ENCODE results near the gene HCCS.
"Not testable (repeated sequence)": the region's sequence is repeated elsewhere in the genome, so short reads cannot be mapped to it uniquely, and the experiment has no call there.

Gene HCCS

DNA sequence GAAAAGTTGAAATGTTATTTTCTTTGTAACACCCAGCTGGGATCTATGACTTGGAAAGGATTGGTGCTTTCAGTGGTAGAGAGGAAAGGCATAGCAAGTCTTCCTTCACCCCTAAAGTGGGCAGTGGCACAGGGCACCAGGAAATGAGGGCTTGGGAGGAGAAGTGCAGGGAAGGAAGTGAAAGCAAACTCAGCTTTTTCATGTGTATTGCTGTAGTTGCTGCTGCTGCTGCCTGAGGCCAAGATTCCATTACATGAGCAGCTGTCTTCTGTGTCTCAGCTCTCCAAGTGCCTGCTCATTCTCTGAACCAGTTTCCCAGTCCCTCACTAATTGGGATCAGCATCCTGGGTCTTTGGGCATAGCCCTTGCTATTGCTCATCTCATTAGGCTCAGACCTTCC is 2.6 kb downstream of the HCCS start:
- no peak for DNase-seq (ENCODE audit: low read depth)
- TF ChIP-seq, protein P1, sequence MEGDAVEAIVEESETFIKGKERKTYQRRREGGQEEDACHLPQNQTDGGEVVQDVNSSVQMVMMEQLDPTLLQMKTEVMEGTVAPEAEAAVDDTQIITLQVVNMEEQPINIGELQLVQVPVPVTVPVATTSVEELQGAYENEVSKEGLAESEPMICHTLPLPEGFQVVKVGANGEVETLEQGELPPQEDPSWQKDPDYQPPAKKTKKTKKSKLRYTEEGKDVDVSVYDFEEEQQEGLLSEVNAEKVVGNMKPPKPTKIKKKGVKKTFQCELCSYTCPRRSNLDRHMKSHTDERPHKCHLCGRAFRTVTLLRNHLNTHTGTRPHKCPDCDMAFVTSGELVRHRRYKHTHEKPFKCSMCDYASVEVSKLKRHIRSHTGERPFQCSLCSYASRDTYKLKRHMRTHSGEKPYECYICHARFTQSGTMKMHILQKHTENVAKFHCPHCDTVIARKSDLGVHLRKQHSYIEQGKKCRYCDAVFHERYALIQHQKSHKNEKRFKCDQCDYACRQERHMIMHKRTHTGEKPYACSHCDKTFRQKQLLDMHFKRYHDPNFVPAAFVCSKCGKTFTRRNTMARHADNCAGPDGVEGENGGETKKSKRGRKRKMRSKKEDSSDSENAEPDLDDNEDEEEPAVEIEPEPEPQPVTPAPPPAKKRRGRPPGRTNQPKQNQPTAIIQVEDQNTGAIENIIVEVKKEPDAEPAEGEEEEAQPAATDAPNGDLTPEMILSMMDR (IDR thresholded peaks at IDR 0.05; ENCODE audit: control insufficient read depth, insufficient read depth, low read depth, low read length, missing control alignments) = no peak
- H3K4me3 ChIP-seq (ENCODE audit: control insufficient read depth, low read depth, low read length) = no peak overlapping the region

DNA sequence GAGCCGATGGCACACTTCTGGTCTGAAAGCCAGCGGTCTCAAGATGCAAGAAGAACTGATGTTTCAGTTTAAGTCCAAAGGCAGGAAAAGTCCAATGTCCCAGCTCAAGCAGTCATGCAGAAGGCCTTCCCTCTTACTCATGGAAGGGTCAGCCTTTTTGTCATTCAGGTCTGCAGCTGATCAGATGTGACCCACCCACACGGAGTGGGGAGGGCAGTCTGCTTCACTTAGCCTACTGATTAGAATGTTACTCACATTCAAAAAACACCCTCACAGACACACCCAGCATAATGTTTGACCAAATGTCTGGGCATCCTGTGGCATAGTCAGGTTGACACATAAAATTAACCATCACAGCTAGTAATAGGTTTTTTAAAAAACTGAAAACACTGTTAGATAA is 6.6 kb downstream of the HCCS start:
- TF ChIP-seq, protein P1 (IDR thresholded peaks at IDR 0.05; ENCODE audit: control insufficient read depth, insufficient read depth, low read depth, low read length, missing control alignments) = no peak
- H3K4me3 ChIP-seq (ENCODE audit: control insufficient read depth, low read depth, low read length) = no peak overlapping the region
- DNase-seq (ENCODE audit: low read depth) = no peak

- DNase-seq (ENCODE audit: low read depth) = no peak
- no peak overlapping the region for H3K4me3 ChIP-seq (ENCODE audit: control insufficient read depth, low read depth, low read length)
- TF ChIP-seq, protein P1 (IDR thresholded peaks at IDR 0.05; ENCODE audit: control insufficient read depth, insufficient read depth, low read depth, low read length, missing control alignments) = no peak
Measured at GRCh38 chrX:11119313-11119943, 8.3 kb downstream of the HCCS start.

DNA sequence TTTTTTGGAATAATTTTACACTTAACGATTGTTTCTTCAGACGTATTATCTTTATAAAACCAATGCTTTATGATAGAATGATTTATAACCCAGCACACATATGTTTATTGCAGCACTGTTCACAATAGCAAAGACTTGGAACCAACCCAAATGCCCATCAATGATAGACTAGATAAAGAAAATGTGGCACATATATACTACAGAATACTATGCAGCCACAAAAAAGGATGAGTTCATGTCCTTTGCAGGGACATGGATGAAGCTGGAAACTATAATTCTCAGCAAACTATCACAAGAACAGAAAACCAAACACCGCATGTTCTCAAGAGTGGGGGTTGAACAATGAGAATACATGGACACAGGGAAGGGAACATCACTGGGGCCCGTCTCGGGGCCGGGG is 12.0 kb downstream of the HCCS start:
- H3K4me3 ChIP-seq (ENCODE audit: control insufficient read depth, low read depth, low read length); DNase-seq (ENCODE audit: low read depth): not testable (repeated sequence)

GRCh38 chrX:11124112-11124511 is 13.0 kb downstream of the HCCS start:
- no peak for DNase-seq (ENCODE audit: low read depth)
- TF ChIP-seq, protein P1 (IDR thresholded peaks at IDR 0.05; ENCODE audit: control insufficient read depth, insufficient read depth, low read depth, low read length, missing control alignments) = no peak
- H3K4me3 ChIP-seq (ENCODE audit: control insufficient read depth, low read depth, low read length) = no peak overlapping the region

DNA sequence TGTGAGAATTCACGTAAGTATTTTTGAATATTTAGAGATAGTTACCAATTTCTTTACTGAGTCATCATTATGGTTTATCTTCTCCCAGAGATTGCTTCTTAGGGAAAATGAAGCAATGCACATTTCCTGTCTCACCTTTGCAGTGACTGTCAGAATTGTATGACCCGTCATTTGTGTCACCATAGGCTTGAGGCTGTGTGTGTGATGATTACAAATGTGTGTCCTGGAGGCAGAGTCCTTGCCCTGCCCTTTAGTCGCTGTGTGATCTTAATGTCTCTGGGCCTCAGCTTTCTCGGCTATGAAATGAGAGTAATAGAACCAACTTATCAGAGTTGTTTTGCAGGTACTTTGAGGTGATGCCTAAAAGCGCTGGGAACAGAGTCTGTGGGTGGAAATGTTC is 13.9 kb downstream of the HCCS start:
- no peak overlapping the region for H3K4me3 ChIP-seq (ENCODE audit: control insufficient read depth, low read depth, low read length)
- DNase-seq (ENCODE audit: low read depth) = no peak
- TF ChIP-seq, protein P1 (IDR thresholded peaks at IDR 0.05; ENCODE audit: control insufficient read depth, insufficient read depth, low read depth, low read length, missing control alignments) = no peak

DNA sequence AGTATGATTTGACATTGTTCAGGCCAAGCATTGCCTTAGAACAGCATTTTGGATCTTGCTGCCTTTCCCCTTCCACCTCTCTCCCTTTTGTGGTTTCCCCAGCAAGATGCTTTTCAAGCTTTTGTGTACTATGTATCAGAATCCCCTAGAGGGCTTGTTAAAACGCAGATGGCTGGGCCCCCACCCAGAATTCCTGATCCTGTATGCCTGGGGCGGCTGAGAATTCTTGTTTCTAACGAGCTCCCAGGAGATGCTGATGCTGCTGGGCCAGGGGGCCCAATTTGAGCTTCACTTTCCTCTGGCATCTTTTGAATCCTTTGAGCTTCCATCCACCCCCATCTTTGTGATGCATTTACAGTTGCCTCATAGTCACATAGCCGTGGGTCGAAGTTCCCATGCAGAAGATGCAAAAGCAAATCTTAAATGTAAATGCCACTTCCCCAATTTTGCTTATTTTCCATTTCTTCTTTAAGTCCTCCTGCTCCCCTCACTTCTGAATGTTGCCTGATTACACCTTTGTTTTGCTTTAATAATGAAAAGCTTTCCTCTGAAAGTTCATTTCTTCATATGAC is 18.5 kb downstream of the HCCS start:
- TF ChIP-seq, protein P1 (IDR thresholded peaks at IDR 0.05; ENCODE audit: control insufficient read depth, insufficient read depth, low read depth, low read length, missing control alignments) = no peak
- DNase-seq (ENCODE audit: low read depth) = no peak
- no peak overlapping the region for H3K4me3 ChIP-seq (ENCODE audit: control insufficient read depth, low read depth, low read length)

Measured in AG09309 (cell line).